Measurements from ENCODE around the gene EIF3L. TPM values are rescaled to one million over a fixed set of nuclear protein-coding genes. Genes with fewer than 3 reads are reported as not detected.

EIF3L gene
- polyA plus RNA-seq, 1 donor from 2014 or later = 352 TPM

DNA sequence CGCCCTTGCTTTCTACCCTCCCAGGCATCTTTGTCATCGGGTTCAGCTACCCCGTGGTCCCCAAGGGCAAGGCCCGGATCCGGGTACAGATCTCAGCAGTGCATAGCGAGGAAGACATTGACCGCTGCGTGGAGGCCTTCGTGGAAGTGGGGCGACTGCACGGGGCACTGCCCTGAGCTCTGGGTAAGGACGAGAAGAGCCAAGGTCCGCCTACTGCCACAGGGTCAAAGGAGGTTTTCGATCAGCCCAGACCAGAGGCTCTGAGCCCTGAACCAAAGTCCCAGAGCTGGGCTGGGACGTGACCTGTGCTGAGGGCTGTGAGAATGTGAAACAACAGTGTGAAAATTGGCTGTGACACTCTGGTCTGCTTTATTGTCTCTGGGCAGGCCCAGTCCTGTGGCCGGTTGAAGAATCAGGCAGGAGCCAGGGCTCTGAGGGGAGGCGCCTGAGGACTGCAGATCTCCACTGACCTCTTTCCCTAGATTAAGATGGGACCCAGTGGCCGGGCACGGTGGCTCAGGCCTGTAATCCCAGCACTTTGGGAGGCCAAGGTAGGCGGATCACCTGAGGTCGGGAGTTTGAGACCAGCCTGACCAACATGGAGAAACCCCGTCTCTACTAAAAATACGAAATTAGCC lies 32.6 kb upstream of the EIF3L start:
- no peaks in the 10 kb centered on the region for H3K9me2 ChIP-seq (ENCODE audit: insufficient read depth, low read length)

DNA sequence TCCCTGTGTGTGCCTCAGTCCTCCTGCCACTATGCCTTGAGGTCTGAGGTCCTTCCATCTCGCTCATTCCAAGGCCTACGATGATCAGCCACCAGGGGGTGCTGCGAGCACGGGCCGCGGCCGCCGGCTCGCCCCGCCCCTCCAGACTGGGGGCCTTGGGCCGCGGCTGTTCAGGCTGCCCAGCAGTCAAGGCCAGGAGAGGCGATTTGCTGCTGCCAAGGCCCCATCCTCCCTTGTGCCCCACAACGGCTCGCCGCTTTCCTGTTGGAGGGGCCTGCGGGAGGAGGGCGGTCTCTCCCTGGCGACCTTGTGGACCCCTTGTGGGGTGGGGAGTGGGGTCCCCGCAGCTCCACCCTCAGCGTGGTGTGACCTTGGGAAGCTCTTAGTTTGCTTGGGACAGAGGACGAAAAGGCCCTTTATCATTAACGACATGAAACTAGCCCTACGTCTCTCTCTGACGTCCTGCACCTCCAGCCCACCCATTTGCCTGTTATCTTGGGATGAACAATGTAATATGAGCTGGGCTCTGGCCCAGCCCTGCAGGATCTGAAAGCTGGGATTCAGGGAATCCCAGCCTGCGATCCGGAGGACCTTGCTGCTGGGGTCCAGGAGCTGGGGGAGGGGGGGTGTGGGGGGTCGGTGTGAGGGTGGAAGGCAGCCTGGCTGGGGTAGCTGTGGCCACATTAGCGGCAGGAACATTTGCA lies 31.4 kb upstream of the EIF3L start:
- Histone ChIP-seq H2AFZ (ENCODE audit: low read depth, low read length) (no peak overlapping the region), H3K9me2 (ENCODE audit: insufficient read depth, low read length) (no peaks in the 10 kb centered on the region)

More for the DNA sequence above, 32.6 kb upstream of the EIF3L start:
- H3K9ac ChIP-seq (ENCODE audit: low read length) = no peak overlapping the region
- no peak overlapping the region for H2AFZ ChIP-seq (ENCODE audit: low read depth, low read length)
- H3K27me3 ChIP-seq (ENCODE audit: insufficient read depth, low read depth, low read length) = peaks cover 25% of the 10 kb centered on the region
- H4K20me1 ChIP-seq (ENCODE audit: insufficient read depth) = no peaks in the 10 kb centered on the region
- no peak overlapping the region for H3K4me2 ChIP-seq (ENCODE audit: low read length)
- H3K27ac ChIP-seq (ENCODE audit: low read length) = no peak overlapping the region
- no peaks in the 10 kb centered on the region for H3K9me3 ChIP-seq (ENCODE audit: low read length)
- no peaks in the 10 kb centered on the region for H3K36me3 ChIP-seq (ENCODE audit: insufficient read depth, low read length)
- no peak for TF ChIP-seq EZH2 (IDR thresholded peaks at IDR 0.05; ENCODE audit: borderline replicate concordance, insufficient read depth, low read length, poor library complexity, severe bottlenecking)
- no peak for TF ChIP-seq TAF1 (IDR thresholded peaks at IDR 0.05; ENCODE audit: low read depth)
- no peak for TF ChIP-seq MXI1 (conservative IDR thresholded peaks at IDR 0.05; ENCODE audit: poor library complexity, severe bottlenecking)
- TF ChIP-seq, protein P1, sequence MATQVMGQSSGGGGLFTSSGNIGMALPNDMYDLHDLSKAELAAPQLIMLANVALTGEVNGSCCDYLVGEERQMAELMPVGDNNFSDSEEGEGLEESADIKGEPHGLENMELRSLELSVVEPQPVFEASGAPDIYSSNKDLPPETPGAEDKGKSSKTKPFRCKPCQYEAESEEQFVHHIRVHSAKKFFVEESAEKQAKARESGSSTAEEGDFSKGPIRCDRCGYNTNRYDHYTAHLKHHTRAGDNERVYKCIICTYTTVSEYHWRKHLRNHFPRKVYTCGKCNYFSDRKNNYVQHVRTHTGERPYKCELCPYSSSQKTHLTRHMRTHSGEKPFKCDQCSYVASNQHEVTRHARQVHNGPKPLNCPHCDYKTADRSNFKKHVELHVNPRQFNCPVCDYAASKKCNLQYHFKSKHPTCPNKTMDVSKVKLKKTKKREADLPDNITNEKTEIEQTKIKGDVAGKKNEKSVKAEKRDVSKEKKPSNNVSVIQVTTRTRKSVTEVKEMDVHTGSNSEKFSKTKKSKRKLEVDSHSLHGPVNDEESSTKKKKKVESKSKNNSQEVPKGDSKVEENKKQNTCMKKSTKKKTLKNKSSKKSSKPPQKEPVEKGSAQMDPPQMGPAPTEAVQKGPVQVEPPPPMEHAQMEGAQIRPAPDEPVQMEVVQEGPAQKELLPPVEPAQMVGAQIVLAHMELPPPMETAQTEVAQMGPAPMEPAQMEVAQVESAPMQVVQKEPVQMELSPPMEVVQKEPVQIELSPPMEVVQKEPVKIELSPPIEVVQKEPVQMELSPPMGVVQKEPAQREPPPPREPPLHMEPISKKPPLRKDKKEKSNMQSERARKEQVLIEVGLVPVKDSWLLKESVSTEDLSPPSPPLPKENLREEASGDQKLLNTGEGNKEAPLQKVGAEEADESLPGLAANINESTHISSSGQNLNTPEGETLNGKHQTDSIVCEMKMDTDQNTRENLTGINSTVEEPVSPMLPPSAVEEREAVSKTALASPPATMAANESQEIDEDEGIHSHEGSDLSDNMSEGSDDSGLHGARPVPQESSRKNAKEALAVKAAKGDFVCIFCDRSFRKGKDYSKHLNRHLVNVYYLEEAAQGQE (IDR thresholded peaks at IDR 0.05; ENCODE audit: borderline replicate concordance) = no peak
- TF ChIP-seq POLR2AphosphoS5 (IDR thresholded peaks at IDR 0.05) = no peak
- no peak for TF ChIP-seq CTCF (IDR thresholded peaks at IDR 0.05; ENCODE audit: poor library complexity, severe bottlenecking)
- no peak for TF ChIP-seq RAD21 (conservative IDR thresholded peaks at IDR 0.05)
- no peak for TF ChIP-seq SMC3 (conservative IDR thresholded peaks at IDR 0.05; ENCODE audit: poor library complexity)
- TF ChIP-seq EP300 (conservative IDR thresholded peaks at IDR 0.05; ENCODE audit: poor library complexity, severe bottlenecking) = no peak
- no peak overlapping the region for H3K4me3 ChIP-seq (ENCODE audit: low read length)
- H3F3A ChIP-seq (ENCODE audit: insufficient read depth, low read length, poor library complexity, severe bottlenecking) = no peaks in the 10 kb centered on the region
- no peaks in the 10 kb centered on the region for H3K79me2 ChIP-seq (replicated peaks; ENCODE audit: insufficient read depth, low read length)

More for the DNA sequence above, 31.4 kb upstream of the EIF3L start:
- TF ChIP-seq RAD21 (conservative IDR thresholded peaks at IDR 0.05) (peak; percentile 93), SMC3 (conservative IDR thresholded peaks at IDR 0.05; ENCODE audit: poor library complexity) (peak; percentile 91), CTCF (IDR thresholded peaks at IDR 0.05; ENCODE audit: poor library complexity, severe bottlenecking) (peak; percentile 98), MXI1 (conservative IDR thresholded peaks at IDR 0.05; ENCODE audit: poor library complexity, severe bottlenecking) (peak; percentile 18)
- TF ChIP-seq, protein P1 (IDR thresholded peaks at IDR 0.05; ENCODE audit: borderline replicate concordance) = no peak
- Histone ChIP-seq H3K9ac (ENCODE audit: low read length) (peak overlapping the region; percentile 55), H3K4me2 (ENCODE audit: low read length) (no peak overlapping the region), H3K27me3 (ENCODE audit: insufficient read depth, low read depth, low read length) (peaks cover 34% of the 10 kb centered on the region), H3K4me3 (ENCODE audit: low read length) (peak overlapping the region; percentile 62), H3K9me3 (ENCODE audit: low read length) (no peaks in the 10 kb centered on the region), H3K36me3 (ENCODE audit: insufficient read depth, low read length) (no peaks in the 10 kb centered on the region), H4K20me1 (ENCODE audit: insufficient read depth) (no peaks in the 10 kb centered on the region), H3F3A (ENCODE audit: insufficient read depth, low read length, poor library complexity, severe bottlenecking) (no peaks in the 10 kb centered on the region), H3K79me2 (replicated peaks; ENCODE audit: insufficient read depth, low read length) (no peaks in the 10 kb centered on the region), H3K27ac (ENCODE audit: low read length) (no peak overlapping the region)
